PC-9 (cell line): ENCODE results near the gene SETD3. TPM values are rescaled to one million over a fixed set of nuclear protein-coding genes. Genes with fewer than 3 reads are reported as not detected.

Experiments
- BruUV-seq: library from RNA; stranded (reverse); fragments of 400-500 nt; replicated peaks from 2 replicates; lab custom pipeline; 2021; lab: Mats Ljungman, UMichigan
- CTCF ChIA-PET: fragments of 300-600 bp; sonication (Branson Sonifier 250); formaldehyde crosslinking; loops from one replicate; lab custom pipeline; 2022; ENCODE audit warnings: antibody characterized with exemption; lab: Charles Lee
- POLR2A ChIA-PET: fragments of 300-600 bp; sonication (Branson Sonifier 250); formaldehyde crosslinking; loops from one replicate; lab custom pipeline; 2022; ENCODE audit warnings: antibody characterized with exemption; ENCODE audit not compliant: unreplicated experiment; lab: Charles Lee
- DNase-seq, 2 experiments: peaks; one replicate each; pipeline versions ENCODE4 v3.0.0 to v3.0.0-alpha.2; 2015 to 2022; ENCODE audit warnings: mixed read lengths in 1 of 2
- H2AFZ ChIP-seq: fragments of 200-600 bp; sonication (generic); 2 replicates; pipeline ENCODE4 v1.8.1; 2017; ENCODE audit warnings: antibody characterized with exemption
- H3F3A ChIP-seq: fragments of 200-600 bp; sonication (generic); 2 replicates; pipeline ENCODE4 v1.8.1; 2017; ENCODE audit warnings: antibody characterized with exemption, mild to moderate bottlenecking, low read depth; ENCODE audit not compliant: insufficient read depth
- H3K27ac ChIP-seq: fragments of 200-600 bp; sonication (generic); 2 replicates; pipeline ENCODE4 v1.6.1; 2016; ENCODE audit warnings: mixed run types
- H3K27me3 ChIP-seq: fragments of 200-600 bp; sonication (generic); 2 replicates; pipeline ENCODE4 v1.6.1; 2016; ENCODE audit warnings: low read depth, mixed run types; ENCODE audit not compliant: insufficient read depth
- H3K36me3 ChIP-seq: fragments of 200-600 bp; sonication (generic); 2 replicates; pipeline ENCODE4 v1.6.1; 2016; ENCODE audit warnings: low read depth, mixed run types
- H3K4me1 ChIP-seq: fragments of 200-600 bp; sonication (generic); replicated peaks from 2 replicates; pipeline ENCODE4 v1.6.1; 2016; ENCODE audit warnings: mixed run types; ENCODE audit not compliant: insufficient read depth
- H3K4me2 ChIP-seq: fragments of 200-600 bp; sonication (generic); 2 replicates; pipeline ENCODE4 v1.6.1; 2017; ENCODE audit warnings: mixed run types
- H3K4me3 ChIP-seq: fragments of 200-600 bp; sonication (generic); 2 replicates; pipeline ENCODE4 v1.6.1; 2016; ENCODE audit warnings: mixed run types
- H3K79me2 ChIP-seq: fragments of 200-600 bp; sonication (generic); 2 replicates; pipeline ENCODE4 v1.6.1; 2017; ENCODE audit warnings: low read depth, mixed run types
- H3K9me2 ChIP-seq: fragments of 200-600 bp; sonication (generic); 2 replicates; pipeline ENCODE4 v1.8.1; 2017; ENCODE audit warnings: mild to moderate bottlenecking; ENCODE audit not compliant: insufficient read depth
- H3K9me3 ChIP-seq: fragments of 200-600 bp; sonication (generic); 2 replicates; pipeline ENCODE4 v1.8.1; 2016; ENCODE audit warnings: low read depth; ENCODE audit not compliant: insufficient read depth
- H4K20me1 ChIP-seq: fragments of 200-600 bp; sonication (generic); 2 replicates; pipeline ENCODE4 v1.8.1; 2017; ENCODE audit not compliant: insufficient read depth
- EZH2 ChIP-seq: fragments of 200-600 bp; sonication (generic); IDR thresholded peaks from 2 replicates; pipeline ENCODE4 v1.8.0; 2017; ENCODE audit warnings: antibody characterized with exemption, low read depth
- intact Hi-C: fragments of 100-400 bp; cut with micrococcal nuclease; formaldehyde crosslinking; loops from one replicate; pipeline ENCODE4 v1.10.0; 2022; ENCODE audit not compliant: unreplicated experiment
- total RNA-seq: library from RNA; stranded (reverse); gene quantifications from 2 replicates; pipeline ENCODE4 v1.2.3, GENCODE V29; 2021
- TF ChIP-seq, protein P1 (sequence below): fragments of 200-600 bp; sonication (generic); conservative IDR thresholded peaks from 2 replicates; pipeline ENCODE4 v1.6.1; 2017; ENCODE audit warnings: mixed run types, antibody characterized with exemption, mild to moderate bottlenecking, moderate library complexity

The SETD3 gene
- total RNA-seq, 1 experiment from 2014 or later = 13.4 TPM

GRCh38 chr14:99514552-99515300 lies 34.1 kb upstream of the SETD3 start:
- H3K9me2 ChIP-seq = no peaks in the 10 kb centered on the region
- no peaks in the 10 kb centered on the region for H4K20me1 ChIP-seq
- ChIA-PET POLR2A (no interaction called here), CTCF (no interaction called here)
- no peak overlapping the region for H3K4me3 ChIP-seq
- H3K27ac ChIP-seq = no peak overlapping the region
- TF ChIP-seq, protein P1, sequence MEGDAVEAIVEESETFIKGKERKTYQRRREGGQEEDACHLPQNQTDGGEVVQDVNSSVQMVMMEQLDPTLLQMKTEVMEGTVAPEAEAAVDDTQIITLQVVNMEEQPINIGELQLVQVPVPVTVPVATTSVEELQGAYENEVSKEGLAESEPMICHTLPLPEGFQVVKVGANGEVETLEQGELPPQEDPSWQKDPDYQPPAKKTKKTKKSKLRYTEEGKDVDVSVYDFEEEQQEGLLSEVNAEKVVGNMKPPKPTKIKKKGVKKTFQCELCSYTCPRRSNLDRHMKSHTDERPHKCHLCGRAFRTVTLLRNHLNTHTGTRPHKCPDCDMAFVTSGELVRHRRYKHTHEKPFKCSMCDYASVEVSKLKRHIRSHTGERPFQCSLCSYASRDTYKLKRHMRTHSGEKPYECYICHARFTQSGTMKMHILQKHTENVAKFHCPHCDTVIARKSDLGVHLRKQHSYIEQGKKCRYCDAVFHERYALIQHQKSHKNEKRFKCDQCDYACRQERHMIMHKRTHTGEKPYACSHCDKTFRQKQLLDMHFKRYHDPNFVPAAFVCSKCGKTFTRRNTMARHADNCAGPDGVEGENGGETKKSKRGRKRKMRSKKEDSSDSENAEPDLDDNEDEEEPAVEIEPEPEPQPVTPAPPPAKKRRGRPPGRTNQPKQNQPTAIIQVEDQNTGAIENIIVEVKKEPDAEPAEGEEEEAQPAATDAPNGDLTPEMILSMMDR = no peak
- TF ChIP-seq EZH2 = no peak
- no peaks in the 10 kb centered on the region for H3K79me2 ChIP-seq
- H3F3A ChIP-seq = no peaks in the 10 kb centered on the region
- intact Hi-C loops = no loop called here
- no peaks in the 10 kb centered on the region for H3K4me1 ChIP-seq
- BruUV-seq = no TSS peak
- no peak overlapping the region for H3K4me2 ChIP-seq
- no peaks in the 10 kb centered on the region for H3K9me3 ChIP-seq
- no peak for DNase-seq
- H2AFZ ChIP-seq = no peak overlapping the region
- H3K36me3 ChIP-seq = no peaks in the 10 kb centered on the region
- no peaks in the 10 kb centered on the region for H3K27me3 ChIP-seq

- Histone ChIP-seq H3K4me3 (no peak overlapping the region), H2AFZ (no peak overlapping the region), H3K9me2 (no peaks in the 10 kb centered on the region), H3K4me2 (no peak overlapping the region), H3K4me1 (no peaks in the 10 kb centered on the region), H4K20me1 (no peaks in the 10 kb centered on the region), H3K9me3 (no peaks in the 10 kb centered on the region), H3F3A (no peaks in the 10 kb centered on the region), H3K79me2 (no peaks in the 10 kb centered on the region), H3K27ac (no peak overlapping the region), H3K27me3 (no peaks in the 10 kb centered on the region), H3K36me3 (no peaks in the 10 kb centered on the region)
- CTCF ChIA-PET = no interaction called here
- intact Hi-C loops = no loop called here
- no peak for TF ChIP-seq EZH2
- TF ChIP-seq, protein P1 = no peak
- BruUV-seq = no TSS peak
- POLR2A ChIA-PET = no interaction called here
- DNase-seq = no peak
Measured at GRCh38 chr14:99513946-99514551, 33.4 kb upstream of the SETD3 start.

DNA sequence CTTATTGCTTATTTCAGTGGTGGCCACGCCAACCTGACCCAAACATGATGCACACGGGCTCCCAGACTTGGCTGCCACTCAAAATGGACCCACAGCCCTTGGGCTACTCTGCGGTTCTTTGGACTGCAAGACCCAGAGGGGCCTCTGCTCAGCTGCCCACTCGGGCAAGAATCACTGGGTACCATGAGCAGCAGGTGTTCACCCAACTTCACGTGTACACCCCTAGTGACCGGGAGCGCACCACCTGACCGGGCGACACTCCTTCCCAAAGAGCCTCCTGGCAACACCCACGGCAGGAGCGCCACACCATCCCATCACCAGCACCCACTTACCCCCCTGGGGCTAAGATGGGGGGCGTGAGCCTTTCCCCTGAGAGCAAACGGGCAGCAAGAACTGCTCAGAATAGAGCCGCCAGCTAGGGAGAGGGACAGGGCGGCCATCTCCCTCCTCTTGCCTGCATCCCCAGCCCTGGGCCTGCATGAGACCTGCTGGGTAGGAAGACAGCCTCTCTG lies 32.6 kb upstream of the SETD3 start:
- no TSS peak for BruUV-seq

More for the DNA sequence above, 32.6 kb upstream of the SETD3 start:
- Histone ChIP-seq H4K20me1 (no peaks in the 10 kb centered on the region), H3K27ac (no peak overlapping the region), H3K4me2 (no peak overlapping the region), H3K9me2 (no peaks in the 10 kb centered on the region), H2AFZ (no peak overlapping the region), H3F3A (no peaks in the 10 kb centered on the region), H3K27me3 (no peaks in the 10 kb centered on the region), H3K79me2 (no peaks in the 10 kb centered on the region), H3K4me1 (no peaks in the 10 kb centered on the region), H3K36me3 (no peaks in the 10 kb centered on the region), H3K4me3 (no peak overlapping the region), H3K9me3 (no peaks in the 10 kb centered on the region)
- CTCF ChIA-PET = no interaction called here
- POLR2A ChIA-PET = no interaction called here
- no peak for TF ChIP-seq EZH2
- intact Hi-C loops = no loop called here
- DNase-seq = no peak
